HG02870 (cell line): ENCODE results near the gene WFDC1.
"Not testable (repeated sequence)": the region's sequence is repeated elsewhere in the genome, so short reads cannot be mapped to it uniquely, and the experiment has no call there.

ENCODE experiments used
- ATAC-seq: cut with Tn5 transposase; IDR thresholded peaks from one replicate; pipeline ENCODE4 v1.9.1; 2021; ENCODE audit warnings: mild to moderate bottlenecking, moderate library complexity; ENCODE audit not compliant: unreplicated experiment

WFDC1 gene

DNA sequence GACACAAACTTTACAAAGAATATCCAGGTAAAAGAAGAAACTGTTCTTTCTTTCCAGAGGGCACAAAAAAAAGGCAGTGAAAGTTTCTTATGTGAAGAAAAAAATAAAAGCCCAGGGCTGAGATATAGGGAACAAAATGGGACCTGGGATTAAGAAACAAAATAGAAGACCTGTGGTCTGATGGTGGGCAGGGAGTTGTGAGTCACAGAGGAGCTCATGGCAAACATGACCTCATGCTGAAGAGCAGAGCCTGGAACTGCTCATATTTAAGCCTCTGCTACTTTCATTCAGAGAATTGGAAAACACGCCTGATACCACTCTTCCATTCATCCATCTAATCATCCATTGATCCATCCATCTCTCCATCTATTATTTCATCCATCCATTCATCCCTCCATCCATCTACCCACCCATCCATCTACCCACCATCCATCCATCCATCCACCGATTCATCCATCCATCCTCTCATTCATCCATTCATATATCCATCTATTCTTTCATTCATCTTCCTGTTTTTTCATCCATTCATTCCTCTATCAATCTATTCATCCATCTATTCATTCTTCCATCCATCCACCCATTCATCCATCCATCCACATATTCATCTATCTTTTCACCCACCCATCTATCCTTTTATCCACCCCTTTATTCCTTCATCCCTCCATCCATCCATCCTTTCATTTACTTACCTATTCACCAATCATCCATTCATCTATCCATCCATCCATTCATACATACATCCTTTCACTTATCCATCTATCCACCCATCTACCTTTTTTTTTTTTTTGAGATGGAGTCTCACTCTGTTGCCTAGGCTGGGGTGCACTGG, 30.0 kb downstream of the WFDC1 start:
- ATAC-seq = no peak

DNA sequence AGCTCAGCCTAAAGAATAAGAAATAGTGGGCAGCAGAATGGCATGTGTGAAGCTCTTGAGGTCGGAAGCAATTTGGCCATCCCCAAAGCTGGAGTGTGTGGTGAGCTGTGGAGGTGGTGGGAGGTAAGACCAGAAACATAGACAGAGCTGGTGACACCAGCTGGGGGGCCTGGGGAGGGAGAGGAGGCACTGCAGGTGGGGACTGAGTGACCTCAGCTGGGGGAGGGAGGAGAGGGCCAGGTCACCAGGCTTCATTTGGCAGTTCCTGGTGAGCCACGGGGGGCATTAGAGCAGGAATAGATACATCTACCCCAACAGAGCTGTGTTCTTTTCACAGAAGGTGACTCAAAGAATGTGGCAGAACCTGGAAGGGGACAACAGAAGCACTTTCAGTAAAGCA, 31.9 kb downstream of the WFDC1 start:
- no peak for ATAC-seq

DNA sequence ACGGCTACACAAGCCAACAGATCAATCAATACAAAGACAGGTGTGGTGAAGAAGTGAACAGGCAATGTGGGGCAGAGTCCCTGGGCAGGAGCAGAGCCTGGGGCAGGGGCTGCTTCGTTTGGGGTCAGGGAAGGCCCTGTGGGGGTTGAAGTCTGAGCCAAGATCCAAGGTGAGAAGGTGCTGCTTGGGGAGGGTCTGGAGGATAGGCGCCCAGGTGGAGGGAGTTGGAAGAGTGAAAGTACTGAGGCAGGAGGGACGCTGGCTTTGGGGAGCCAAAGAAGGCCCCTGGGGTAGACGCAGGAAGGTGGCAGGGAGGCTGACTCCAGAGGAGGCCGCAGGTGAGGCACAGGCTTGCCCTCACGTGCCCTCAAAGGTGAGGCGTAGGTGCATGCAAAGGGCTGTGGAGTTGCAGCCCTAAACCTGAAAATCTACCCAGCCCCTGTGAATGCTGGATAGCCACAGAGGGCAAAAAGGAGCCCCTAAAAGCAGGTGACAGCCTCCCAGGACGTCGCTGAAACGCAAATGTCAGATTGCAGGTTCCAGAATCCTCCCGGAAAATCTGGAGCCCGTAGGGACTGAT, 33.3 kb downstream of the WFDC1 start:
- ATAC-seq = no peak

DNA sequence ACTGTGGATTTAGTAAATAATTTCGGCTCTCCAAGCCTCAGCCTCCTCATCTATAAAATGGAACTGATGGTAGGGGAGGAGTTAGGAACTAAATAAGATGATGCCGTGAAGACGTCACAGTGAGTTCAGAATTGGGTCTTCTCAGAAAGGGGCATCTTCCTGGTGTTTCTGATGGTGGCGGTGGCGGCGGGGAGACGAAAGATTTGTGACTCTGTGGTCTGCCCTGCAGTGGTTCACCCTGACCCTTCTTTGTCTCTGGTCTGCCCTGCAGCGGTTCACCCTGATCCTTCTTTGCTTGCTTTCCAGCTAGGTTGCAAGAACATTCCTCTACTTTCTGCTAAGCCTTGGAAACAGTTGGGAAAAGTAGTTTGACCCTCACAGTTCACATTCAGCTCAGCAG, 34.3 kb downstream of the WFDC1 start:
- no peak for ATAC-seq

DNA sequence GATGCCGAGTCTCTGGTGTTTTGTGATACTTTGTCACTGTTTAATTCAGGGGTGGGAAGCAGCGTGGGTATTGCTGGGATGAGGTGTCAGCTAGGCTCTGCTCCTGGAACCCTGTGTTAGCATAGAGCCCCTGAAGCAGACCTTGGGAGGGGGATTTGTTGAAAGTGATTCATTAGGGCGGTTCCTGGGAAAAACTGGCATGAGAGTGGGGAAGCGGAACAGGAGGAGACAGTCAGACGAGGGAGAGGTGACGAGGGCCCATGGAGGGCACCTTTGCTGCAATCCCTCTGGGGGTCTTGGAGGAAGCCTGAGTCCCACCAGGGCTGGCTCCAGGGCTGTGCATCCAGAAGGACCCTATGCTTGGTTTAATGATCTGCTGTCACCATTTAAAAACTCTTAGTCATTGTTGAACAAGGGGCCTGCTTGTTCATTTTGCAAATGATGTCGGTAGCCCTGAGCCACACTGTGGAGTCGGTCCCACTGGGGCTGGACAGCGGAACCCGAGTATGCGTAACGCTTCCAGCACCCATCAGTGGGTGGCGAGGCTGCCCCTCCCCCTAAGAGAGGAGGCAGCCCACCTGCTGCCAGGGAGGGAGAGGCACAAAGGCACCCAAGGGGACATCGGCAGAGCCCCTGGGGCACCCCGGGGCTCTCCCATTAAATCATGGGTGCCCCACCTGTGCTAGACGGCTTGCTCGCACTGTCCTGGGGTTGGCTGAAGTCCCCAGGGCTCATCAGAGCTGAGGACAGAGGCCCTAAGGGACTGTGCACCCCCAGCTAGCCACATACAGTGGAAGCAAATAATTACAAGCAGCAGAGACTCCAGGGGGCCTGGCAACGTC, 35.4 kb downstream of the WFDC1 start:
- no peak for ATAC-seq

DNA sequence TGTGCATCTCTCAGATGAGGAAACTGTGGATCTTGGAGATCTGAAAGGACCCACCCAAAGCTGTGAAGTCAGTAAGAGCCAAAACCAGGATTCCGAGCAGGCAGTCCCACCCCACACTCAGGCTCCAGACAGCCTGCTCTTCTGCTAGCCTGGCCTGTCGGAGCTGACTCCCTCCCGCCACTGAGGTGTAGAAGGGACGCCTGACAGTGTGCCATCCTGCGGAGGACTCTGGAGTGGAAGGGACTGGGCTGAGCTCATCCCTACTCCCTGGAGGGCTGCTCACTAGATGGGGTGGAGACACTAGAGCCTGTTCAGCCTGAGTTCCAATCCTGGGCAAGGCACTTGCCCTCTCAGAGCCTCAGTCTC, 36.0 kb downstream of the WFDC1 start:
- no peak for ATAC-seq

DNA sequence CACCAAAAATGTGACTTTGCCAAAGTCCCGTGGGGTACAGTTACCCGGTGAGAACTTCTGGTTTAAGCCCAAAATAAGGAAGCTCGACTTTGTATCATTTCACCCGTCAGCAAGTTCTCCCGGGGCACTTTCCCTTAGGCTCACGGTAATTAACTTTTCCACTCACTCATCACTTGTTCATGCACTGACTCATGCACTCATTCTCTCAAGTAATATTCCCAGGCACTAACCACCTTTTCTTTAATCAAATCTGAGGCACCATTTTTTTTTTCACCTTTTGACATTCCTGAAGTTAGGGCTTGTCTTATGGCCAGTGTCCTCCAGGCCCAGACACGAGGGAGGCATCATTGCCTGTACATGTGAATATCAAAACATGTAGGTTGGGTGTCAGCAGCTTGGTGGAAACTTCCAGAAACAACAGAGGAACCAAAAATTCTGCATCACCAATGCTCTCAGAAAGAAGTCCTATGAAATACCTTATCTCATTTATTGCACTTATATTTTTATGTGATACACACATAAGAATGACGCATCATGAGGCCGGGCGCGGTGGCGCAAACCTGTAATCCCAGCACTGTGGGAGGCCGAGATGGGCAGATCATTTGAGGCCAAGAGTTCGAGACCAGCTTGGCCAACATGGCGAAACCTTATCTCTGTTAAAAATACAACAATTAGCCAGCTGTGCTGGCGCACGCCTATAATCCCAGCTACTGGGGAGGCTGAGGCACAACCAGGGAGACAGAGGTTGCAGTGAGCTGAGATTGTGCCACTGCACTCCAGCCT, 37.5 kb downstream of the WFDC1 start:
- ATAC-seq = no peak

DNA sequence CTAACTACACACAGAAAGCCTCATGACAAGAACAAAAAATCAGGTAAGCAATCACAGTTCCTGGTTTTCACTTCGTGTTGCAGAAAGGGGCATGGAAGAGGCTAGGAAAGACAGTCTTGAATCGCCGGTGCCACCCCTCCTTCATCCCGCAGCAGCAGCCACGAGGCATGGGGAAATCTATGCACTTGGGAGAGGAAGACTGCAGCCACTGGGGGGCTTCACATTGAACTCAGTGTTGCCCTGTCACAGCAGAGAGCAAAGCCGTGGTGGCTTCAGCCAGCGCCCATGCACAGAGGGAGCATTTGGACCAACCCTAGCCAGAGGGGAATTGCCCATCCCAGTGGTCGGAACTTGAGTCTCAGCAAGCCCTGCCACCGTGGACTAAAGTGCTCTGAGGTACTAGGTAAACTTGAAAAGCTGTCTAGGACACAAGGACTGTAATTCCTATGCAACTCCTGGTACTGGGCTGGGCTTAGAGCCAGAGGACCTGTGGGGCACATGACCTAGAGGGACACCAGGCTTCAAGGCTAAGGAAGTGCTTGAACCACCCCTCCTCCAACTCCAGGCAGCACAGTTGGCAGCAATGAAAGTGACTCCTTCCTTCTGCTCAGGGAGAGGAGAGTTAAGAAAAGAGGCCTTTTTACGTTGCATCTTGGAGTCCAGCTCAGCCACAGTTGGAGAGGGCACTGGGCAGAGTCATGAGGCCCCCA, 38.5 kb downstream of the WFDC1 start:
- ATAC-seq = no peak

DNA sequence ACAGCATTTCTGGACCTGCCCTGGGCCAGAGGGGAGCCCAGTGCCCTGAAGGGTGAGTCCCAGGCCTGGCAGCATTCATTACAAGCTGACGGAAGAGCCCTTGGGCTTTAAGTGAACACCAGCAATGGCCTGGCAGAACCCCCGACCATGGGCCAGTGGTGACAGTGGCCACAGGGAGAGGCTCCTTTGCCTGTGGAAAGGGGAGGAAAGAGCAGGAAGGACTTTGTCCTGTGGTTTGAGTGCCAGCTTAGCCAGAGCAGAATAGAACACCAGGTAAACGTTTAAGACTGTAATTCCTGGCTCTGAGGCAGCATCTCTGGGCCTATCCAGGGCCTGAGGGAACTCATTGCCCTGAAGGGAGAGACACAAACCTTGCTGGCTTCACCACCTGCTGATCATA, 39.4 kb downstream of the WFDC1 start:
- no peak for ATAC-seq

DNA sequence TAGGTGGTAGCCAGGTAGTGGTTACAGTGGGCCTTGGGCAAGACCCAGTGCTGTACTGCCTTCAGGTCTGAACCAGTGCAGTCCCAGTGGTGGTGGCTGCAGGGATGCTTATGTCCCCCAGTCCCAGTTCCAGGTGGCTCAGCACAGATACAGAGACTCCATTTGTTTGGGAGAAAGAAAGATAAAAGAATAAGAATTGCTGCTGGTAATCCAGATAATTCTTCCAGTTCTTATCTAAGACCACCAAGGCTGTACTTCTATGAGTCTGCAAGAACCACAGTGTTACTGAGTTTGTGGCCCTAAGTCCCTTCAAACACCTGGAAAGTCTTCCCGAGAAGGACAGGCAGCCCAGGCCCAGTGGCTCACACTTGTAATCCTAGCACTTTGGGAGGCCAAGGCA, 39.8 kb downstream of the WFDC1 start:
- no peak for ATAC-seq

DNA sequence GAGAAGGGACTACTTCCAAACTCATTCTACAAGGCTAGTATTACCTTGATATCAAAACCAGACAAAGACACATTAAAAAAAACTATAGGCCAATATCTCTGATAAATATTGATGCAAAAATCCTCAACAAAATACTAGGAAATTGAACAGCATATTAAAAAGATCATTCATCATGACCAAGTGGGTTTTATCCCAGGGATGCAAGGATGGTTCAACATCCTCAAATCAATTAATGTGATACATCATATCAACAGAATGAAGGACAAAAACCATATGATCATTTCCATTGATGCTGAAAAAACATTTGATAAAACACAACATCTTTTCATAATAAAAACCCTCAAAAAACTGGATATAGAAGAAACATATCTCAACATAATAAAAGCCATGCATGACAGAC, 42.6 kb downstream of the WFDC1 start:
- ATAC-seq = not testable (repeated sequence)

DNA sequence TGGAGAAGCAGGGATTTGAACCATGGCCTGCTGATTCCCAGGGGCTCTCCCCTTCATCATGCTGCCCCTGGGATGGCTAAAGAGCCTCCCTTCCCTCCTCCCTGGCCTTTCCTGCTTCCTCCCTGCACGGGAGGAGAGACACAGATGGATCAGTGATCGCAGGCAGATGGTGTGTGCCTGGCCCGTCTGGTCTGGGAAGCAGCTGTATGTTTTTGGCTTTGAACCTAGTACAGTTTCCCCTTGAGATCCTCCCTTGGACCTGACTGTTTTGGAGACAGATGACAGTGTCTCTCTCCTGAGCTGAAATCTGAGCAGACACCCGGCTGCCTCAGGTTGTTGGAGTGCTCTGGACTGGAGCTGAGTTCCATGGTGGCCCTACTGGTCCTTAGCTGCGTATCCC, 44.6 kb downstream of the WFDC1 start:
- ATAC-seq = no peak

DNA sequence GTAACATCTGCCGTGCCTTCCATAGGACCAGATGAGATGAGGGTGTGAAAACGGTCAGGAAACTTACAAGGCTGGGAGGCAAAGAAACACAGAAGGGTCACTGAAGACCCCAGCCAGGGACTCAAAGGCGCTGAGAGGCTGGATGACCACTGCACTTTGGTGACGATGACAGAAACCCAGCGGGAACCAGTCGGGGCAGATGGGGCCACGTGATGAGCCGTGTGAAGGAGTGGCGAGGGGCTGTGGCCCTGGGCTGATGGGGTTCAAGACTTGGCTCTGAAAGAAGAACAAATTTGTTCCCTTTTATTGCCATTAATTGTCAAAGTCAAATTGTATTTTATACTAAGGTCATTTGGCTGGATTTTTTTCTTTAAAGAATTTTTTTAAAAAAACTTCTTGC, 45.1 kb downstream of the WFDC1 start:
- no peak for ATAC-seq

DNA sequence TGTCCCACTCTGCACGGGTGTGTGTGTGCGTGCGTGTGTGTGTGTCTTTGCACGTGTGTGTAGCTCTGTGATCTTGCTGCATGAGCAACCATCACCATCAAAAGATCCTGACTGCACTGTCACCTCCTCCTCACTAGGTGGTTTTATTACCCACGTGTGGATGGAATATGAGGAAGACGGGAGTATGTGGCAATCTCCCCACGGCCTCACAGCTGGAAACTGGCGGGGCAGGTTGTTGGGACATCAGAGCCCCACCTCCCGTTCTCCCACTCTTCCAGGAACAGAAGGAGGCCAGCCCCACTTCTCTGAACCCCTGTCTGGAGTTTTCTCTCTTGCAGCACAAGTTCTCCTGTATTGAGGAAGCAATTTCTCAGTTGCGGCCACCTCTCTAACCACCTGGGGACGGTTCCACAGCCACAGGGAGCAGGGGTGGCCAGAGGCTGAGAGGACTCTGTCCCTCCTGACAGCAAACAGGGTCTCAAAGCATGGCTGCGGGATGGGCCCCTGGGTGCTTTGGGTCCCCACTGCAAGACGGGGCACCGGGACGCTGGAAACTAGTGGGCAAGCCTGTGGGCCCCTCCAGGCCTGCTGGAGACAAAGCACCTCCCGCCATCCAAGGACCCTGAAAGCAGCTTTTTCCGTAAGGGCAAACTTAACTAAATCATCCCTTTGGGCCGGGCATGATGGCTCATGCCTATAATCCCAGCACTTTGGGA, 45.8 kb downstream of the WFDC1 start:
- no peak for ATAC-seq

DNA sequence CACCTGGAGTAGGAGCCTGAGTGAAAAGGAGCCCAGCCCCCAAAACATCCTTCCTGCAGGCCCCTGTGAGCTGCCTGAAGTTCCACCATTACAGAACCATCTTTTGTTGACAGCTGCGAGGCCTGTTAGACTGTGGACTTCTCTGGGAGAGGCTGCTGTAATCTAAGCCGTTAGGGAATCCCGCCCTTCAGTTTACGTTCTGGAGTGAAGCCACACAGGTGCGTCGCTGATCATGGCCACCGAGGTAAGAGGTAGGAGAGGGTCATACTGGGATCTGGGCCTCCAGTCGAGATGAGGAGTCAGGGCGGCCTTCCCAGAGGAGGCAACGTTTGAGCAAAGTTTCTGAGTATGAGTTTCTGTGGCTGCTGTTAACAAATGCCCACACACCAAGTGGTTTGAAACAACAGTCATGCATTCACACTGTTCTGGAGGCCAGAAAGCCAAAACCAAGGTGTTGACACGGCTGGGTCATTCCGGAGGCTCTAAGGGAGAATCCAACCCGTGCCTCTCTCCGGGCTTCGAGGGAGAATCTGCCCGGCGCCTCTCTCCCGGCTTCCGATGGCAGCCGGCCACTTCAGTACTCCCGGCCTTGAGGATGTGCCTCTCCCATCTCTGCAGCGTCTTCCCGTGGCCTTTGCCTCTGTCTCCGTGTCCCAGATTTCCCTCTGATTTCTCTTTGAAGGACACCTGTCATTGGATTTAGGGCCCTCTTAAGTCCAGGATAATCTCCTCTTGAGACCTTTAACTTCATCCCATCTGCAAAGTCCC, 47.0 kb downstream of the WFDC1 start:
- no peak for ATAC-seq

DNA sequence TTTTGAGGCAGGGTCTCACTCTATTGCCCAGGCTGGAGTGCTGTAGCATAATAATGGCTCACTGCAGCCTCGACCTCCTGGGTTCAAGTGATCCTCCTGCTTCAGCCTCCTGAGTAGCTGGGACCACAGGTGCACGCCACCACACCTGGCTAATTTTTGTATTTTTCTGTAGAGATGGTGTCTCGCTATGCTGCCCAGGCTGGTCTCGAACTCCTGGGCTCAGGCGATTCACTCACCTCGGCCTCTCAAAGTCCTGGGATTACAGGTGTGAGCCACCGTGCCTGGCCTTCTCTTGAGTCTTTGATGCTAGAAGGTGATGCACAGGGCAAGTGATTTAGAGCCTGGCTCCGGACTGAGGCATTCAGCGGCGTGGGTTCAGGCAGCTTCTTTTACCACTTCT, 49.1 kb downstream of the WFDC1 start:
- ATAC-seq = not testable (repeated sequence)

DNA sequence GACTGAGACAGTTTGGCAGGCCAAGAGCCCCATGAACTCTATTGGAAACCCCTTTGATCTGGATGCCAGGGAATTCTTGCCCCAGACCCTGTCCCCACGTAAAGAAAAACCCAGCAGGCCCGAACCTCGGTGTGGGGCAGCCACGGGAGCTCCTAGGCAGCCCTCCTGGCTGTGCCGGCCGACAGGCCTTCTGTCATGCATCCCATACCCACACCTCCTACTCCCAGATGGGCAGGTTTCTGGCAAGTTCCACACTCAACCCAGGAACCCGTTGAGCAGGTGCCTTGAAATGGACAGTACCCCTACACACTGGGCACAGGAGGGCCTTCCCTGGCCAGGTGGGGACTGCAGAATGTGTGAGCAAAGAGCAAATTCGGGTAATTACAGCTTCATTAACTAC, 50.1 kb downstream of the WFDC1 start:
- no peak for ATAC-seq

DNA sequence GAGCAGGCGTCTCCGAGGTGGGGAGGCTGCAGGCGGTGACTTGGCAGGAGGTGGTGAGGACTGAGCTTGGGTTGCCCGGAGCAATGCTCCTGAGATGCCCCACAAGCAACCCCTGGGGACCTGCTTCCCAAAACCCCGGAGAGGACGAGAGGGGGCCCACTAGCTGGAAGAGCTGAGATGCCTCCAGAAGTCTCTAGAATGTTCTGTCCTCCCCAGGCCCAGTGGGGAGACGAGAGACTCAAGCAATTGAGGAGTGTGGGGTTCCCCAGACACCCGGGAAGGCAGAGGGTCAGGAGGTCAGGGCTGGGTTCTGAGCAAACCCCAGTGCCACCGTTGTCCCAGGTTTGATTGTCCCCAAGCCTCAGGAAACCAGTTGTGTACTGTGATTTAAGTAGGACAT, 52.5 kb downstream of the WFDC1 start:
- ATAC-seq = no peak

DNA sequence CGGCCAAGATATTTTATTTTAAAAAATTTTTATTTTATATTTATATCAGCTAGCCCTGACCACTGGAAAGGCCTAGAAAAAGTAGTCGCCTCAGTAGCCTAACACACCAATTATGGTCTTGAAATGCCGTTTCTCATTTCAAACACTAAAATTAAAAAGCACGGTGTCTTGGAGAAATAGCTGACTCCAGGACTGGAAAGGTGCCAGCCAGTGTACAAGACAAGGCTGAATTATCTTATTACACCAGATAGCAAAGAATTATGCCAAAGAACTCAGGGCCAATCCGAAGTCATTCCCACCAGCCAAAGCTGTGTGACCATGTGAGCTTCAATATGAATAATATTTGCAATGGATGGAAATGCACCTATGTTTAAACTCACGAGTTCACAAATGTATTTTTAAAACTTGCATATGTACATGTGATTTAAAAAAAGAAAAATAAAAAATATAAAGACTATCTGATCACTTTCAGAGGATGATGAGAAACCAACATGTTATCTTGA, 53.8 kb downstream of the WFDC1 start:
- no peak for ATAC-seq
